Liver (tissue), 9 donors: ENCODE measurements around the gene SIK3. TPM values are rescaled to one million over a fixed set of nuclear protein-coding genes. Genes with fewer than 3 reads are reported as not detected.

Experiments
- DNase-seq: peaks from one replicate; pipeline ENCODE4 v3.0.0-alpha.2; 2017; ENCODE audit warnings: low spot score
- H3K27ac ChIP-seq, 2 donors: one replicate each; pipeline ENCODE4 v1.7.0; 2013; ENCODE audit warnings: inconsistent platforms in 2 of 2, low read length in 2 of 2, control low read depth in 1 of 2, low read depth in 1 of 2, mild to moderate bottlenecking in 1 of 2
- H3K27me3 ChIP-seq, 4 donors: one replicate each; pipeline versions ENCODE4 v1.6.1 to v1.7.0; 2013; ENCODE audit warnings: low read length in 3 of 4, inconsistent platforms in 1 of 4, mild to moderate bottlenecking in 1 of 4, moderate library complexity in 1 of 4; ENCODE audit not compliant: control insufficient read depth in 4 of 4, insufficient read depth in 4 of 4
- H3K36me3 ChIP-seq, 4 donors: one replicate each; pipeline versions ENCODE4 v1.6.1 to v1.7.0; 2013; ENCODE audit warnings: low read length in 3 of 4, mild to moderate bottlenecking in 3 of 4, low read depth in 1 of 4, moderate library complexity in 1 of 4; ENCODE audit not compliant: control insufficient read depth in 4 of 4, insufficient read depth in 3 of 4
- H3K4me1 ChIP-seq, 4 donors: one replicate each; pipeline versions ENCODE4 v1.6.1 to v1.7.0; 2013; ENCODE audit warnings: low read length in 3 of 4, mild to moderate bottlenecking in 3 of 4, moderate library complexity in 1 of 4; ENCODE audit not compliant: control insufficient read depth in 4 of 4, insufficient read depth in 4 of 4
- H3K4me3 ChIP-seq, 3 donors: one replicate each; pipeline versions ENCODE4 v1.6.1 to v1.7.0; 2013; ENCODE audit warnings: low read length in 3 of 3, control low read depth in 1 of 3, low read depth in 1 of 3, mild to moderate bottlenecking in 1 of 3
- H3K9ac ChIP-seq, 2 donors: one replicate each; pipeline ENCODE4 v1.7.0; 2013; ENCODE audit warnings: low read length in 2 of 2, mild to moderate bottlenecking in 2 of 2, moderate library complexity in 2 of 2, control low read depth in 1 of 2, low read depth in 1 of 2
- H3K9me3 ChIP-seq, 4 donors: one replicate each; pipeline versions ENCODE4 v1.6.1 to v1.7.0; 2013; ENCODE audit warnings: low read length in 3 of 4; ENCODE audit not compliant: control insufficient read depth in 4 of 4
- GABPA ChIP-seq, 2 donors: IDR thresholded peaks in 1 of 2; conservative IDR thresholded peaks in 1 of 2; 2 replicates each; pipeline ENCODE4 v1.6.1; 2016; ENCODE audit warnings: antibody characterized with exemption in 2 of 2, mild to moderate bottlenecking in 1 of 2, moderate library complexity in 1 of 2
- HNF4A ChIP-seq, 2 donors: conservative IDR thresholded peaks; 2 replicates each; pipeline ENCODE4 v1.6.1; 2016; ENCODE audit warnings: antibody characterized with exemption in 2 of 2, mild to moderate bottlenecking in 2 of 2
- HNF4G ChIP-seq: IDR thresholded peaks from 2 replicates; pipeline ENCODE4 v1.6.1; 2016; ENCODE audit warnings: antibody characterized with exemption
- JUND ChIP-seq, 2 donors: IDR thresholded peaks; 2 replicates each; pipeline ENCODE4 v1.6.1; 2016; ENCODE audit warnings: antibody characterized with exemption in 2 of 2
- NR2F2 ChIP-seq: IDR thresholded peaks from 2 replicates; pipeline ENCODE4 v1.6.1; 2016; ENCODE audit warnings: antibody characterized with exemption
- RAD21 ChIP-seq, 2 donors: IDR thresholded peaks; 2 replicates each; pipeline ENCODE4 v1.6.1; 2016; ENCODE audit warnings: antibody characterized with exemption in 2 of 2, mild to moderate bottlenecking in 2 of 2
- RXRA ChIP-seq, 2 donors: IDR thresholded peaks; 2 replicates each; pipeline ENCODE4 v1.6.1; 2017 to 2018; ENCODE audit warnings: antibody characterized with exemption in 2 of 2, mild to moderate bottlenecking in 1 of 2
- SP1 ChIP-seq: IDR thresholded peaks from 2 replicates; pipeline ENCODE4 v1.6.1; 2018; ENCODE audit warnings: antibody characterized with exemption, mild to moderate bottlenecking
- TAF1 ChIP-seq: conservative IDR thresholded peaks from 2 replicates; pipeline ENCODE4 v1.6.1; 2016; ENCODE audit warnings: antibody characterized with exemption, mild to moderate bottlenecking
- YY1 ChIP-seq: IDR thresholded peaks from 2 replicates; pipeline ENCODE4 v1.6.1; 2016; ENCODE audit warnings: antibody characterized with exemption, mild to moderate bottlenecking
- WGBS: extraction: QIAGEN DNeasy Blood & Tissue Kit; methylation state at CpG from one replicate; pipeline ENCODE4 v1.1.7; 2013; 5-methylcytosine and 5-hydroxymethylcytosine counted together
- polyA plus RNA-seq, 2 donors: library from polyadenylated mRNA; stranded (reverse) in 1 of 2; unstranded in 1 of 2; fragments of 200-250 nt in 1 of 2; fragments of >200 nt in 1 of 2; fragmentation: Nextera tagmentation in 1 of 2; extraction: Ambion mirVana in 1 of 2; gene quantifications; one replicate each; pipeline versions ENCODE4 v1.2.1 to v1.2.3, GENCODE V29; 2013 to 2015
- total RNA-seq, 2 donors: library from RNA; depleted of rRNA; stranded (reverse); fragments of >200 nt; gene quantifications; one replicate each; pipeline ENCODE4 v1.2.3, GENCODE V29; 2014
- TF ChIP-seq, protein P1 (sequence below): IDR thresholded peaks from 2 replicates; pipeline ENCODE4 v1.6.1; 2016; ENCODE audit warnings: antibody characterized with exemption, mild to moderate bottlenecking
- TF ChIP-seq, protein P2 (sequence below): IDR thresholded peaks from 2 replicates; pipeline ENCODE4 v1.6.1; 2016; ENCODE audit warnings: antibody characterized with exemption
- TF ChIP-seq, protein P3 (sequence below): IDR thresholded peaks from 2 replicates; pipeline ENCODE4 v1.6.1; 2016; ENCODE audit warnings: antibody characterized with exemption
- TF ChIP-seq, protein P4 (sequence below): fragments of 150-350 bp; IDR thresholded peaks from 2 replicates; pipeline ENCODE4 v1.5.1; 2017; ENCODE audit warnings: improper control_type of control experiment, low read depth, low read length; ENCODE audit not compliant: missing input control
- donor health status: healthy.
- donor health status: healthy.
- donor health status: healthy.
- donor health status: healthy.
- donor health status: healthy.

The SIK3 gene
- total and polyA plus RNA-seq, 4 donors: 6.9 to 52.4 (median 14.4) TPM

DNA sequence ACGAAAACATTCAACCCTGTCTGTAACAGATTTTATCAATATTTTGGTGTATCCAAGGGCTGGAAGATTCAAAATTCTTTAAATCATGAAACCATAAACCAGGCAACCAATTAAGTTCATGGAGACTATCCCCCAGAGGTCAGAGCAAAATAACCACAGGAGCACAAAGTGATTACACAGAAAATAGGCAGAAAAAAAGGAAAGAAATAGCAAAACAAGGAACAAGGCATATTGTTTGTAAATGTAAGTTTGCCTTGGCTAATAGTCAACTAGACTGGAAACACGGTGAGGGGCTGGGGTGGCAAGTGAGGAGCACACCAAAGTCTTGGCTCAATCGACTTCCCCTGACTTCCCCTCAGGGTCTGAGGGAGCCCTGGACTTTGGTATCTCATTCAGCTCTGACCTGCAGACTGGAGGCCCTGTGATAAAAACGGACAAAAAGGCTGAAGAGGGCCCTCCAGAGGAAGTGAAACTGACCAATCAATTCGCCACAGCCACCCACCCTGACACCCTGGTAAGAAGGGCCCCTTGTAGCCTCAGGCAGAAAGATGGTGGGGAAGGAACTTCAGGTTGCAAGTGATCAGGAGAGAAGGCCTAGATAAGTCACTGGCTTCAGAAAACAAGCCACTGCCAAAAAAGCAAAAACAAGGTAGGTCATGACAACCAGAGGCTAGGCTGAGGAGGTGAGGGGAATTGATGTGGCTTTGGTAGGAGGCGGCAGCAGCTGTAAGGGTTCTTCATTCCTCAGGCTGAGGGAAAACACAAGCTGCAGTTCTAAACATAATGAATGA is 1.8 kb downstream of the SIK3 start:
- H3K4me3 ChIP-seq: peak overlapping the region; percentile 58 to 96 (median 78)
- H3K27ac ChIP-seq: peak overlapping the region; percentile 92 to 94
- no peaks in the 10 kb centered on the region for H3K36me3 ChIP-seq
- no peaks in the 10 kb centered on the region for H3K27me3 ChIP-seq
- 17% methylated on average over 6 of the region's 6 CpGs for WGBS
- peak overlapping the region; percentile 72 to 82 for H3K9ac ChIP-seq
- no peaks in the 10 kb centered on the region for H3K9me3 ChIP-seq
- peaks cover 5 to 66% (median 43%) of the 10 kb centered on the region in 4 donors for H3K4me1 ChIP-seq
- peak; percentile 53 for DNase-seq
- TF ChIP-seq GABPA (IDR thresholded peaks at IDR 0.05 in 1 of 2, conservative IDR thresholded peaks at IDR 0.05 in 1 of 2) (no peak), RAD21 (IDR thresholded peaks at IDR 0.05) (peak; percentile 71 to 72), JUND (IDR thresholded peaks at IDR 0.05) (peak in 1 of 2 donors; percentile 29), RXRA (IDR thresholded peaks at IDR 0.05) (peak; percentile 47 to 68), SP1 (peak; percentile 51), YY1 (peak; percentile 47), HNF4G (peak; percentile 74), TAF1 (peak; percentile 22), NR2F2 (peak; percentile 39), HNF4A (conservative IDR thresholded peaks at IDR 0.05) (peak; percentile 84 to 87)
- TF ChIP-seq, protein P1, sequence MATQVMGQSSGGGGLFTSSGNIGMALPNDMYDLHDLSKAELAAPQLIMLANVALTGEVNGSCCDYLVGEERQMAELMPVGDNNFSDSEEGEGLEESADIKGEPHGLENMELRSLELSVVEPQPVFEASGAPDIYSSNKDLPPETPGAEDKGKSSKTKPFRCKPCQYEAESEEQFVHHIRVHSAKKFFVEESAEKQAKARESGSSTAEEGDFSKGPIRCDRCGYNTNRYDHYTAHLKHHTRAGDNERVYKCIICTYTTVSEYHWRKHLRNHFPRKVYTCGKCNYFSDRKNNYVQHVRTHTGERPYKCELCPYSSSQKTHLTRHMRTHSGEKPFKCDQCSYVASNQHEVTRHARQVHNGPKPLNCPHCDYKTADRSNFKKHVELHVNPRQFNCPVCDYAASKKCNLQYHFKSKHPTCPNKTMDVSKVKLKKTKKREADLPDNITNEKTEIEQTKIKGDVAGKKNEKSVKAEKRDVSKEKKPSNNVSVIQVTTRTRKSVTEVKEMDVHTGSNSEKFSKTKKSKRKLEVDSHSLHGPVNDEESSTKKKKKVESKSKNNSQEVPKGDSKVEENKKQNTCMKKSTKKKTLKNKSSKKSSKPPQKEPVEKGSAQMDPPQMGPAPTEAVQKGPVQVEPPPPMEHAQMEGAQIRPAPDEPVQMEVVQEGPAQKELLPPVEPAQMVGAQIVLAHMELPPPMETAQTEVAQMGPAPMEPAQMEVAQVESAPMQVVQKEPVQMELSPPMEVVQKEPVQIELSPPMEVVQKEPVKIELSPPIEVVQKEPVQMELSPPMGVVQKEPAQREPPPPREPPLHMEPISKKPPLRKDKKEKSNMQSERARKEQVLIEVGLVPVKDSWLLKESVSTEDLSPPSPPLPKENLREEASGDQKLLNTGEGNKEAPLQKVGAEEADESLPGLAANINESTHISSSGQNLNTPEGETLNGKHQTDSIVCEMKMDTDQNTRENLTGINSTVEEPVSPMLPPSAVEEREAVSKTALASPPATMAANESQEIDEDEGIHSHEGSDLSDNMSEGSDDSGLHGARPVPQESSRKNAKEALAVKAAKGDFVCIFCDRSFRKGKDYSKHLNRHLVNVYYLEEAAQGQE: no peak
- TF ChIP-seq, protein P2, sequence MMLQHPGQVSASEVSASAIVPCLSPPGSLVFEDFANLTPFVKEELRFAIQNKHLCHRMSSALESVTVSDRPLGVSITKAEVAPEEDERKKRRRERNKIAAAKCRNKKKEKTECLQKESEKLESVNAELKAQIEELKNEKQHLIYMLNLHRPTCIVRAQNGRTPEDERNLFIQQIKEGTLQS: no peak
- TF ChIP-seq, protein P3, sequence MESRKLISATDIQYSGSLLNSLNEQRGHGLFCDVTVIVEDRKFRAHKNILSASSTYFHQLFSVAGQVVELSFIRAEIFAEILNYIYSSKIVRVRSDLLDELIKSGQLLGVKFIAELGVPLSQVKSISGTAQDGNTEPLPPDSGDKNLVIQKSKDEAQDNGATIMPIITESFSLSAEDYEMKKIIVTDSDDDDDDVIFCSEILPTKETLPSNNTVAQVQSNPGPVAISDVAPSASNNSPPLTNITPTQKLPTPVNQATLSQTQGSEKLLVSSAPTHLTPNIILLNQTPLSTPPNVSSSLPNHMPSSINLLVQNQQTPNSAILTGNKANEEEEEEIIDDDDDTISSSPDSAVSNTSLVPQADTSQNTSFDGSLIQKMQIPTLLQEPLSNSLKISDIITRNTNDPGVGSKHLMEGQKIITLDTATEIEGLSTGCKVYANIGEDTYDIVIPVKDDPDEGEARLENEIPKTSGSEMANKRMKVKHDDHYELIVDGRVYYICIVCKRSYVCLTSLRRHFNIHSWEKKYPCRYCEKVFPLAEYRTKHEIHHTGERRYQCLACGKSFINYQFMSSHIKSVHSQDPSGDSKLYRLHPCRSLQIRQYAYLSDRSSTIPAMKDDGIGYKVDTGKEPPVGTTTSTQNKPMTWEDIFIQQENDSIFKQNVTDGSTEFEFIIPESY: no peak
- TF ChIP-seq, protein P4, sequence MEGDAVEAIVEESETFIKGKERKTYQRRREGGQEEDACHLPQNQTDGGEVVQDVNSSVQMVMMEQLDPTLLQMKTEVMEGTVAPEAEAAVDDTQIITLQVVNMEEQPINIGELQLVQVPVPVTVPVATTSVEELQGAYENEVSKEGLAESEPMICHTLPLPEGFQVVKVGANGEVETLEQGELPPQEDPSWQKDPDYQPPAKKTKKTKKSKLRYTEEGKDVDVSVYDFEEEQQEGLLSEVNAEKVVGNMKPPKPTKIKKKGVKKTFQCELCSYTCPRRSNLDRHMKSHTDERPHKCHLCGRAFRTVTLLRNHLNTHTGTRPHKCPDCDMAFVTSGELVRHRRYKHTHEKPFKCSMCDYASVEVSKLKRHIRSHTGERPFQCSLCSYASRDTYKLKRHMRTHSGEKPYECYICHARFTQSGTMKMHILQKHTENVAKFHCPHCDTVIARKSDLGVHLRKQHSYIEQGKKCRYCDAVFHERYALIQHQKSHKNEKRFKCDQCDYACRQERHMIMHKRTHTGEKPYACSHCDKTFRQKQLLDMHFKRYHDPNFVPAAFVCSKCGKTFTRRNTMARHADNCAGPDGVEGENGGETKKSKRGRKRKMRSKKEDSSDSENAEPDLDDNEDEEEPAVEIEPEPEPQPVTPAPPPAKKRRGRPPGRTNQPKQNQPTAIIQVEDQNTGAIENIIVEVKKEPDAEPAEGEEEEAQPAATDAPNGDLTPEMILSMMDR: peak; percentile 4
